Neuronal stem cell (in vitro differentiated cells): ENCODE data around the gene ANO6.

Source experiments
- DNase-seq: peaks from one replicate; pipeline ENCODE4 v3.0.0-alpha.2; 2013; ENCODE audit warnings: low spot score
- H2AFZ ChIP-seq: one replicate; pipeline ENCODE4 v1.6.1; 2013; ENCODE audit warnings: mild to moderate bottlenecking, low read length, inconsistent platforms
- H2AK5ac ChIP-seq: 2 replicates; pipeline ENCODE4 v1.6.1; 2013; ENCODE audit warnings: low read depth, mild to moderate bottlenecking, inconsistent platforms, low read length, moderate library complexity, mixed read lengths
- H2BK120ac ChIP-seq: 2 replicates; pipeline ENCODE4 v1.6.1; 2013; ENCODE audit warnings: low read depth, mild to moderate bottlenecking, inconsistent platforms, low read length, moderate library complexity, mixed read lengths
- H2BK12ac ChIP-seq: one replicate; pipeline ENCODE4 v1.6.1; 2013; ENCODE audit warnings: low read length, inconsistent platforms
- H2BK15ac ChIP-seq: 2 replicates; pipeline ENCODE4 v1.6.1; 2013; ENCODE audit warnings: mild to moderate bottlenecking, low read length, inconsistent platforms, mixed read lengths
- H2BK5ac ChIP-seq: one replicate; pipeline ENCODE4 v1.6.1; 2013; ENCODE audit warnings: inconsistent platforms, mild to moderate bottlenecking, low read length, moderate library complexity
- H3K14ac ChIP-seq: one replicate; pipeline ENCODE4 v1.6.1; 2013; ENCODE audit warnings: low read length, inconsistent platforms
- H3K18ac ChIP-seq: 2 replicates; pipeline ENCODE4 v1.6.1; 2013; ENCODE audit warnings: low read length, inconsistent platforms
- H3K23ac ChIP-seq: 2 replicates; pipeline ENCODE4 v1.6.1; 2013; ENCODE audit warnings: low read depth, mild to moderate bottlenecking, mixed read lengths, low read length, inconsistent platforms; ENCODE audit not compliant: poor library complexity
- H3K27ac ChIP-seq: replicated peaks from 3 replicates; pipeline ENCODE4 v1.5.1; 2013; ENCODE audit warnings: low read length, inconsistent platforms
- H3K27me3 ChIP-seq, 3 experiments: 2 replicates each; pipeline ENCODE4 v1.6.1; 2013; ENCODE audit warnings: low read length in 3 of 3, mild to moderate bottlenecking in 2 of 3, inconsistent platforms in 1 of 3, low read depth in 1 of 3, mixed read lengths in 1 of 3, moderate library complexity in 1 of 3; ENCODE audit not compliant: control insufficient read depth in 3 of 3, insufficient read depth in 3 of 3
- H3K36me3 ChIP-seq, 2 donors: replicated peaks in 1 of 2; 2 replicates each; pipeline ENCODE4 v1.6.1; 2013; ENCODE audit warnings: low read length in 2 of 2; ENCODE audit not compliant: control insufficient read depth in 2 of 2, insufficient read depth in 2 of 2
- H3K4ac ChIP-seq: 2 replicates; pipeline ENCODE4 v1.6.1; 2013; ENCODE audit warnings: inconsistent platforms, mild to moderate bottlenecking, low read length, moderate library complexity
- H3K4me1 ChIP-seq, 2 donors: 1 replicate in 1 of 2; 2 replicates in 1 of 2; pipeline ENCODE4 v1.6.1; 2013; ENCODE audit warnings: low read length in 2 of 2, low read depth in 1 of 2; ENCODE audit not compliant: control insufficient read depth in 2 of 2, insufficient read depth in 1 of 2
- H3K4me2 ChIP-seq: one replicate; pipeline ENCODE4 v1.6.1; 2013; ENCODE audit warnings: mild to moderate bottlenecking, low read length, inconsistent platforms; ENCODE audit not compliant: insufficient read depth, poor library complexity, severe bottlenecking
- H3K4me3 ChIP-seq, 2 donors: 2 replicates each; pipeline ENCODE4 v1.5.1; 2013; ENCODE audit warnings: low read length in 2 of 2, mild to moderate bottlenecking in 2 of 2, inconsistent platforms in 1 of 2, moderate library complexity in 1 of 2
- H3K79me1 ChIP-seq: one replicate; pipeline ENCODE4 v1.6.1; 2013; ENCODE audit warnings: low read depth, mild to moderate bottlenecking, inconsistent platforms, low read length, moderate library complexity
- H3K9ac ChIP-seq: one replicate; pipeline ENCODE4 v1.6.1; 2013; ENCODE audit warnings: mild to moderate bottlenecking, low read depth, low read length, inconsistent platforms; ENCODE audit not compliant: poor library complexity
- H3K9me3 ChIP-seq, 2 donors: replicated peaks in 1 of 2; 2 replicates each; pipeline versions ENCODE3 to v1.6.1; 2013; ENCODE audit warnings: low read length in 2 of 2, mild to moderate bottlenecking in 2 of 2, inconsistent platforms in 1 of 2, low read depth in 1 of 2, mixed read lengths in 1 of 2, moderate library complexity in 1 of 2; ENCODE audit not compliant: control insufficient read depth in 2 of 2, insufficient read depth in 1 of 2
- H4K8ac ChIP-seq: one replicate; pipeline ENCODE4 v1.6.1; 2013; ENCODE audit warnings: low read depth, mild to moderate bottlenecking, inconsistent platforms, low read length, moderate library complexity
- H4K91ac ChIP-seq: one replicate; pipeline ENCODE4 v1.6.1; 2013; ENCODE audit warnings: low read length, low read depth, mild to moderate bottlenecking, inconsistent platforms; ENCODE audit not compliant: poor library complexity
- WGBS, 2 donors: extraction: QIAGEN DNeasy Blood & Tissue Kit; methylation state at CpG; one replicate each; pipeline ENCODE4 v1.1.7; 2013; ENCODE audit warnings: missing lambda C conversion rate in 2 of 2, mixed read lengths in 1 of 2; ENCODE audit not compliant: insufficient read length in 2 of 2, insufficient replicate concordance in 1 of 2; ENCODE audit errors: extremely low coverage in 2 of 2; 5-methylcytosine and 5-hydroxymethylcytosine counted together

Gene ANO6

DNA sequence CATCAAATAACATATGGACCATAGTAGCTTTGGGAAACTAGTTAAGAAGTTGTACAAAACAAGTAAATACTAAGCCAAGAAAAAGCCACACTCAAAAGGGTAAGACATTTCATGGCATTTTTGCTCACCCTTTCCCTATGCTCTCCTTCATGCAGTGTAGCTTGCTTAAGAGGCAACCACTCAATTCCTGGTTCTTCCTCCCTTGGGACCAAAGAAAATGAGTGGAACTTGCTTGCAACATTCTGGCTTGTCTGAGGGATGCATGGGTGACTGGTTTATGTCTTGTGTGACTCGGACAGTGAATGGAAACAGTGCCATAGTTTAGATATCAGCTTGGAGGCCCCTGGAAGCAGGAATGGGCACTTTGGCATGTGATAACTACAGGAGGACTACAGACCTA lies 261.6 kb downstream of the ANO6 start:
- Histone ChIP-seq H4K8ac (no peak overlapping the region), H3K23ac (no peak overlapping the region), H3K4me1 (no peaks in the 10 kb centered on the region), H3K4me3 (no peak overlapping the region), H3K14ac (no peak overlapping the region), H3K36me3 (peaks cover 0 to 3% of the 10 kb centered on the region in 2 donors), H3K9ac (no peak overlapping the region), H3K18ac (no peak overlapping the region), H3K9me3 (peaks cover 0 to 3% of the 10 kb centered on the region in 2 donors), H3K4me2 (no peak overlapping the region), H4K91ac (no peak overlapping the region), H3K79me1 (no peaks in the 10 kb centered on the region), H2BK15ac (no peak overlapping the region), H3K4ac (no peak overlapping the region), H2AFZ (no peak overlapping the region), H2AK5ac (no peak overlapping the region), H2BK120ac (no peak overlapping the region), H2BK5ac (no peak overlapping the region), H3K27ac (no peak overlapping the region), H2BK12ac (no peak overlapping the region), H3K27me3 (peaks cover 0 to 2% (median 2%) of the 10 kb centered on the region in 3 experiments)
- DNase-seq = no peak
- WGBS, 2 donors = no CpG with 5 or more reads among the region's 1 CpG

GRCh38 chr12:45478931-45479330 lies 263.0 kb downstream of the ANO6 start:
- Histone ChIP-seq H2BK15ac (no peak overlapping the region), H3K9ac (no peak overlapping the region), H3K9me3 (peaks cover 0 to 3% of the 10 kb centered on the region in 2 donors), H2AK5ac (no peak overlapping the region), H3K27me3 (peaks cover 0 to 2% (median 2%) of the 10 kb centered on the region in 3 experiments), H2BK5ac (no peak overlapping the region), H2BK12ac (no peak overlapping the region), H3K4me2 (no peak overlapping the region), H3K4ac (no peak overlapping the region), H3K36me3 (peaks cover 0 to 3% of the 10 kb centered on the region in 2 donors), H4K8ac (no peak overlapping the region), H3K18ac (no peak overlapping the region), H3K79me1 (no peaks in the 10 kb centered on the region), H3K23ac (no peak overlapping the region), H2BK120ac (no peak overlapping the region), H3K4me1 (no peaks in the 10 kb centered on the region), H3K4me3 (no peak overlapping the region), H2AFZ (no peak overlapping the region), H4K91ac (no peak overlapping the region), H3K27ac (no peak overlapping the region), H3K14ac (no peak overlapping the region)
- no peak for DNase-seq
- no CpG with 5 or more reads among the region's 1 CpG for WGBS, 2 donors

GRCh38 chr12:45481746-45482145 lies 265.9 kb downstream of the ANO6 start:
- Histone ChIP-seq H2BK15ac (no peak overlapping the region), H3K14ac (no peak overlapping the region), H3K4me3 (no peak overlapping the region), H3K23ac (no peak overlapping the region), H4K91ac (no peak overlapping the region), H3K27ac (no peak overlapping the region), H3K4me1 (no peaks in the 10 kb centered on the region), H3K18ac (no peak overlapping the region), H2BK12ac (no peak overlapping the region), H3K4ac (no peak overlapping the region), H3K9me3 (peaks cover 0 to 3% of the 10 kb centered on the region in 2 donors), H3K9ac (no peak overlapping the region), H4K8ac (no peak overlapping the region), H3K27me3 (peaks cover 0 to 2% (median 0%) of the 10 kb centered on the region in 3 experiments), H3K4me2 (no peak overlapping the region), H2BK120ac (no peak overlapping the region), H3K79me1 (no peaks in the 10 kb centered on the region), H2BK5ac (no peak overlapping the region), H3K36me3 (peaks cover 0 to 3% of the 10 kb centered on the region in 2 donors), H2AFZ (no peak overlapping the region), H2AK5ac (no peak overlapping the region)
- WGBS, 2 donors = no CpG with 5 or more reads among the region's 5 CpGs
- no peak for DNase-seq

- Histone ChIP-seq H3K79me1 (no peaks in the 10 kb centered on the region), H3K4ac (no peak overlapping the region), H4K91ac (no peak overlapping the region), H3K4me3 (no peak overlapping the region), H3K9me3 (no peaks in the 10 kb centered on the region), H2BK15ac (no peak overlapping the region), H3K36me3 (no peaks in the 10 kb centered on the region), H3K27me3 (no peaks in the 10 kb centered on the region), H2AFZ (no peak overlapping the region), H3K23ac (no peak overlapping the region), H2BK12ac (no peak overlapping the region), H3K4me2 (no peak overlapping the region), H3K18ac (no peak overlapping the region), H2AK5ac (no peak overlapping the region), H3K27ac (no peak overlapping the region), H2BK5ac (no peak overlapping the region), H2BK120ac (no peak overlapping the region), H4K8ac (no peak overlapping the region), H3K4me1 (no peaks in the 10 kb centered on the region), H3K9ac (no peak overlapping the region), H3K14ac (no peak overlapping the region)
- no CpG with 5 or more reads among the region's 2 CpGs for WGBS, 2 donors
- no peak for DNase-seq
Measured at GRCh38 chr12:45483571-45483970, 267.7 kb downstream of the ANO6 start.
